ENCODE data around the gene GTF2I. TPM values are rescaled to one million over a fixed set of nuclear protein-coding genes. Genes with fewer than 3 reads are reported as not detected.
A peak's percentile ranks its signal among the peaks of the same experiment; 100 is the strongest.
"Not testable (repeated sequence)": the region's sequence is repeated elsewhere in the genome, so short reads cannot be mapped to it uniquely, and the experiment has no call there.

GTF2I gene
- total RNA-seq, 1 donor from 2014 or later: 106 TPM

DNA sequence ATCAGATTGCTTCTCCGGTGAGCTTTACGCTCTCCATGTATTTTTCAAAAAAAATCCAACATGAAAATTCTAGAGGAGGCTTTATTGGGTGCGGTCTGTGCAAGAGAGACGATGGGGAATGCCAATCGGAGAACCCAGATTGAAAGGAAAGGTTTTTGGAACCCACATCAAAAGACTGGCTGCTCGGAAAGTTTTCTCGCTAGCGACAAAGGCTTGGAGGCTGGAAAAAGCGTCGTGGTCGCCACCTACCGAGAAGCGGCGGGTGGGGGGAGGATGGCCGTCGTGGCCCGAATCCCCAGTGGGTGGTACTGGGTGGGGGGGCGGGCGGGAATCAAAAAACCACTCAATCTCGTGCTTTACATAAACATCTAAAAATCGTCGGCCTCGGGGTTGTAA is 1.1 kb upstream of the GTF2I start:
- DNase-seq (ENCODE audit: low spot score): peak; percentile 73

DNA sequence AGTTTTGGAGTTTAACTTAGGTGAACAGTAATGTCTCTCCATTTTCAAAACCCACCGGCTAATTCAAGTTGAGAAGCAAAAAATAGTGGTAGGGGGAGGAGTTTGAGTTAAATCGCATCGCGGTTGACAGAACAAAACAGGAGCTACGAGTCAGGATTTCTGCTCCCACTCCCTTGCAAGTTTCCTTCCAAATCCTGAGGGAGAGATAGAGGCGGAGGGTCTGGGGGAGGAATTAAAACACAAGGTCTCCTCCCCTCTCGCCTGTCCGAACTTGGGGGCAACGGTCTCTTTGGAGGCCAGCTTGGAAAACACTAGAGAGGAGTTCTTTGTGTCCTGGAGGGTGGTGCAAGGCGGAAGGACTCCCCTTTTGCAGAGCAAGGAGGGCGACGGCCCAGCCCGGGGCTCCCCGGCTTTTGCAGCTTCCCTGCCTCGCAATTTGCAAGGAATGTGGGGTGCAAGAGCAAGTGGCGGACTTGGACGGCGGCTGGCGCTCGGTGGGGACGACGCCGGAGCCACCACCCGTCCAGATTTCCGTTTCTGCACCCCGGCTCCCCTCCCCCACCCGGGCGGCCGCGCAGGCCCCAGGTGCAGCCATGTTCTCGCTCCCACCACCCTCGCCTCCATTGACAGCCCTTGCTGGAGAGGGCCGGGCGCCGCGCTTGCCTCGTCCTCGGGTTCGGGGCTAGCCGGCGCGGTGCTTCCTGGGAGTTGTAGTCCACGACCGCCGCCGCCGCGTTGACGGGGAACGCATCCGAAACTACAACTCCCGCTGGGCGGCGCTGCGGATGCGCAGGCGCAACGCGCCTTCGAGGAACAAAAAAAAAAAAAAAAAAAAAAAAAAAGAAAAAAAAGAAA is 454 bp upstream of the GTF2I start:
- peak; percentile 99 for DNase-seq (ENCODE audit: low spot score)

DNA sequence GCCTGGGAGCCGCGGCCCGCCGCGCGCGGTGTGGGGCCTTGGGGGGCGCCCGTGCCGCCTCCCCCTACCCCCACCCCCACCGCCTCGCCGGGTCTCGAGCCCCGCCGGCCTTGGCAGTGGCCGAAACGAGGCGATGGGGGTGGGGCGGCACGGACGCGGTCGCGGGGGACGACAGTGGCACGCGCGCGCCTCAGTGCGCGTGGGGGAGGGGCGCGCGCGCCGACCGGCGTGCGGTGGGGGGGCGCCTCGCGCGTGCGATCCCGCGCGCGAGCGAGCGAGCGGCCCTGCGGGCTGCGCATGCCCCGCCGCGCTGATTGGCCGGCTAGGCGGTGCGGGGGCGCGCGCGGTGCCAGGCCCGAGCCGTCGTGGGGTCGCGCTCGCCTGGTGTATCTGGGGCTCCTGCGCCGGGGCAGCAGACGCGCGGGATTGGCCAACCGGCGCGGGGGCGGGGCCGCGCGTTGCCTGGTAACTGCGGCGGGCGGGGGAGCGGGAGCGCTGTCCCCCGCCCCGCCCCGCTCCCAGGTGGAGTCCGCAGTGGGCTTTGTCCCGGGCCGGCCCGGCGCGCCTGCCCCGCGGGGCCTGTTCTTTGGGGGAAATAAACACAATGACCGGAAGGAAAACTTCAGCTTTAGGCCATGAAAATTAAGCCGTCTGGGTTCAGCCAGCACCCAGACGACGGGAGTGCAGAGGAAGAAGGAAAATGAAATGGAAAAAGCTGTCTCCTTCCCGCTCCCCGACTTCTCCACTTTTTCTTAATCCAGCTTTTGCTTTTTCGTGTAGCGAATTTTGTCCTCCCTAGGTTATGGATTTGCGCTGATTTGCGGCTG is 873 bp downstream of the GTF2I start:
- peak; percentile 94 for DNase-seq (ENCODE audit: low spot score)

DNA sequence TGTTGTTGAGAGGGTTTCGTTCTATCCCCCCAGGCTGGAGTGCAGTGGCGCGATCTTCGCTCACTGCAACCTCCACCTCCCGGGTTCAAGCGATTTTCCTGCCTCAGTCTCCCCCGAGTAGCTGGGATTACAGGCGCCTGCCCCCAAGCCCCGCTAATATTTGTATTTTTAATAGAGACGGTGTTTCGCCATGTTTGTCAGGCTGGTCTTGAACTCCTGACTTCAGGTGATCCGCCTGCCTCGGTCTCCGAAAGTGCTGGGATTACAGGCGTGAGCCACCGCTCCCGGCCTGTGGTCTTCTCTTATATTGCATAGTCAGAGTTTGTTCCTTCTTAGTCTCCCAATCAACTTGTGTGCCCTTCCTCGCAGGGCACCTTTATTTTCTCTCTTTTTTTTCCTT is 2.7 kb downstream of the GTF2I start:
- not testable (repeated sequence) for DNase-seq (ENCODE audit: low spot score)

DNA sequence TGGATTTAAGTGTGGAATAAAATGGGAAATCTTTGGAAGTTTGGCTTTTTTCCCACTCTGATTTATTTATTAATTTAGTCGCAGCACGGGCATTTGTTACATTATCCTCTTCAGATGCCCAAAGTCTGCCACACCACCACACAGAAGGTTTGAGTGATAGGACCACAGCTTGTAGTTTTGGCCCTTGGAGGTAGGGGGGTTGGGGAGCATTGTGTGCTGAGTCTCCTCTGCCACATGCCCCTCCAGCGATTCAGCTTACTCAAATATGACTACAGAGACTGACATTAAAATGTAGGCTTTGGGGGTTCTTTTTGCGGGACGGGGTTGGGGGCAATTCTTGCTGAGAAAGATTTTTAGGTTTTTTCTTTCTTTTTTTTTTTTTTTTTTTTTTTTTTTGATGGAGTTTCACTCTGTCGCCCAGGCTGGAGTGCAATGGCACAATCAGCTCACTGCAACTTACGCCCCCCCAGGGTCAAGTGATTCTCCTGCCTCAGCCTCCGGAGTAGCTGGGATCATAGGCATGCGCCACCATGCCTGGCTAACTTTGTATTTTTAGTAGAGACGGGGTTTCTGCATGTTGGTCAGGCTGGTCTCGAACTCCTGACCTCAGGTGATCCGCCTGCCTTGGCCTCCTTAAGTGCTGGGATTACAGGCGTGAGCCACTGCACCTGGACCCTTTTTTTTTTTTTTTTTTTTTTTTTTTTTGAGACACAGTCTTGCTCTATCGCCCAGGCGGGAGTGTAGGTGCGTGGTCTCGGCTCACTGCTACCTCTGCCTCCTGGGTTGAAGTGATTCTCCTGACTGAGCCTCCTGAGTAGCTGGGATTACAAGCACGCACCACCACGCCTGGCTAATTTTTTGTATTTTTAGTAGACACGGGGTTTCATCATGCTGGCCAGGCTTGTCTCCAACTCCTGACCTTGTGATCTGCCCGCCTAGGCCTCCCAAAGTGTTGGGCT is 4.6 kb downstream of the GTF2I start:
- DNase-seq (ENCODE audit: low spot score): not testable (repeated sequence)

DNA sequence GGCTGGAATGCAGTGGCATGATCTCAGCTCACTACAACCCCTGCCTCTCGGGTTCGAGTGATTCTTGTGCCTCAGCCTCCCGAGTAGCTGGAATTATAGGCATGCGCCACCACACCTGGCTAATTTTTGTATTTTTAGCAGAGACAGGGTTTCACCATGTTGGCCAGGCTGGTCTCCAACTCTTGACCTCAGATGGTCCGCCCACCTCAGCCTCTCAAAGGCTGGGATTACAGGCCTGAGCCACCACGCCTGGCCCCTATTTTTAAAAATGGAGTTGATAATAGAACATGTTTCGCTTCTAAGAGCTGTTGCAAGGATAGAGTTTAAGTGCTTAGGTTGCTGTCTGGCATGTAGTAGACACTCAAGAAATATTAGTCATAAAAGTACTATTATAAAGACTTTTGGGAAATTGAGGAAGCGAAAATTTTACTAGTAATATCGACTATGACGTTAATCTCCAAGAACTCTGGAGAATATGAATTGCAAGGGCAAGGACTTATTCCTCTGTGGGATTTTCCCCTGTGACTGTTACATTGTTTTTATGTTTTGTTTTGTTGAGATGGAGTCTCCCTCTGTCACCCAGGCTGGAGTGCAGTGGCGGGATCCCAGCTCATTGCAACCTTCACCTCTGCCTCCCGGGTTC is 7.9 kb downstream of the GTF2I start:
- DNase-seq (ENCODE audit: low spot score): no peak

DNA sequence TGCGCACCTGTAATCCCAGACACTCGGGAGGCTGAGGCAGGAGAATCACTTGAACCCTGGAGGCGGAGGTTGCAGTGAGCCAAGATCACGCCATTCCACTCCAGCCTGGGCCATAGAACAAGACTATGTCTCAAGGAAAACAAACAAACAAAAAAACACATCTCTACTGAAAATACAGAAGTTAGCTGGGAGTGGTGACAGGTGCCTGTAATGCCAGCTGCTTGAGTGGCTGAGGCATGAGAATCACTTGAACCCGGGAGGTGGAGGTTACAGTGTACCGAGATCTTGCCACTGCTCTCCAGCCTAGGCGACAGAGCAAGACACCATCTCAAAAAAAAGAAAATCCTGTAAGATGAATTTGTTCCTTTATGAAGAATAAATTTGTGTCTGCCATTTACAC is 9.5 kb downstream of the GTF2I start:
- DNase-seq (ENCODE audit: low spot score): not testable (repeated sequence)

DNA sequence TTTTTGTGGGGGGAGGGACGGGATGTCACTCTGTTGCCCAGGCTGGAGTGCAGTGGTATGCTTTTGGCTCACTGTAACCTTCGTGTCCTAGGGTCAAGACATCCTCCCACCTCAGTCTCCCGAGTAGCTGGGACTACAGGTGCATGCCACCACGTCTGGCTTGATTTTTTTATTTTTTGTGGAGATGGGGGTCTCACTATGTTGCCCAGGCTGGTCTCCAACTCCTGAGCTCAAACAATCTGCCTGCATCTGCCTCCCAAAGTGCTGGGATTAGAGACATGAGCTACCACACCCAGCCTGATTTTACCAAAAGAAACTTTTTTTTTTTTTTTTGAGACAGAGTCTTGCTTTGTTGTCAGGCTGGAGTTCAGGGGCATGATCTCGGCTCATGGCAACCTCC is 10.0 kb downstream of the GTF2I start:
- not testable (repeated sequence) for DNase-seq (ENCODE audit: low spot score)

DNA sequence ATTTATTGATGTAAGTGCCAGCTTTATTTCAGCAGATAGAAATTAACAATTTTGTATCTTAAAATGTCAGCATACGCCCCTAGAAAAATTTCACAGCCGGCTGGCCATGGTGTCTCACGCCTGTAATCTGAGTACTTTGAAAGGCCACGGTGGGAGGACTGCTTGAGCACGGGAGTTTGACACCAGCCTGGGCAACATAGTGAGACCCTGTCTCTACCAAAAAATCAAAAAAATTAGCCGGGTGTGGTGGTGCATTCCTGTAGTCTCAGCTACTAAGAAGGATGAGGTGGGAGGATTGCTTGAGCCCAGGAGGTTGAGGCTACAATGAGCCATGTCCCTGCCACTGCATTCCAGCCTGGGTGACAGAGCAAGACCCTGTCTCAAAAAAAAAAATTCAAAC is 14.1 kb downstream of the GTF2I start:
- no peak for DNase-seq (ENCODE audit: low spot score)

DNA sequence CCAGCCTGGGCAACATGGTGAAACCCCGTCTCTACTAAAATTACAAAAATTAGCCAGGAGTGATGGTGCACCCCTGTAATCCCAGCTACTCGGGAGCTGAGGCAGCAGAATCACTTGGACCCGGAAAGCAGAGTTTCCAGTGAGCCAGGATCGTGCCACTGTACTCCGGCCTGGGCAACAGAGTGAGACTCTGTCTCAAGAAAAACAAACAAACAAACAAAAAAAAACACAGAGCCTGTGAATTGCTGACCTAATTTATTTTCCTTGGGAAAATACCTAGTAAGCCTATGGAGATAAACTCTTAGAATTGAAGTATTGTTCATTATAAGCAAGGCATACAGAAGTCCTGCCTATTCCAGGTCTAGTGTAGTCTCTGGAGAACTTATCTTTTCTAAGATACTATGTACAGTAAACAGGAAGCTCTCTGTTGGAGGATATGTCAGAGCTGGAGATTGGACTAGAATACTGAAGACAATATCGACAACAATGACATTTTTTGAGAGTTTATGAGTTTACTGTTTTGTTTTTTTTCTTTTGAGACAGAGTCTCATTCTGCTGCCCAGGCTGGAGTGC is 14.9 kb downstream of the GTF2I start:
- DNase-seq (ENCODE audit: low spot score): no peak

DNA sequence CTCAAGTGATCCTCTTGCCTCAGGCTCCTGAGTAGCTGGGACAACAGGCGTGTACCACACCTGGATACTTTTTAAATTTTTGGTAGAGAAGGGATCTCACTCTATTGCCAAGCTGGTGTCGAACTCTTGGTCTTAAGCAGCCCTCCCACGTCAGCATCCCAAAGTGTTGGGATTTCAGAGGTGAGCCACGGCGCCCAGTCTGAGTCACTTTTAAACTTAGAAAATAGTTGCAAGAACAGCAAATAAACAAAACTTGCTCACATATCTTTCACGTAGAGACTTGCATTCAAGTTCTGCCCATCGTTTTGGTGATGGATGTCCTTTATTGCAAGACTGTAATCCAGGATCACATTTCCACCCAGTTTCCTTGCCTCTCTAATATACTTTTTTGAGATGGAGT is 16.6 kb downstream of the GTF2I start:
- no peak for DNase-seq (ENCODE audit: low spot score)

DNA sequence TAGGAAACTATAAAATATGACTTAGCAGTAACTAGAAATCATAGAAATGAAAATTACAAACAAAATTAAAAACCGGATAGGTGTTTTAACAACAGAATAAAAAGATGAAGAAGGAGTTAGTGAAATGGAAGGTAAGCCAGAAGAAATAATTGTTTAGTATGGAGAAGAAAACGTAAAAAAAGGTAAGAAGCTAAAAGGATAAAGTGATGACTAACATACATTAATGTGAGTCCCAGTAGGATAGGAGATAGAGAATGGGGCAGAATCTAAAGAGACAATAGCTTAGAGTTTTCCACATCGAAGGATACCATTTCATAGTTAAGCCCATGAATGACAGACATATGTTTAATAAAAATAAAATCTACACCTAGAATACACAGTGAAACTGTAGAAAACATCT is 25.3 kb downstream of the GTF2I start:
- no peak for DNase-seq (ENCODE audit: low spot score)

DNA sequence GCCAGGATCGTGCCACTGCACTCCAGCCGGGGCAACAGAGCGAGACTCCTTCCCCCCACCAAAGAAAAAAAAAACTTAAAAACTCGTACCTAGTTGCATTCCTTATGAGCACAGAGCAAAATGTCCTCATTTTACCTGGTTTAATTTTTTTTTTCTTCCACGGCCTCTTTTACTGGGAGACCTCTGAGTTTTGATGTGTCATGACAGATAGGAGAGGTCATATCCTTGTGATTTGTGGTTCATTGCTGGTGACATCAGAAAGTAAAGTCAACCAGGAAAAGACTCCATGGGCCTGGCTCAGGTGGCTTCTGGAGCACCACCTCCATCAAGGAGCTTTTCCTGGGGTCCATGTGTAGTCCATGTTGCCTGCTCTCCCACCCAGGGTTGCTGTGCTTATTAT is 26.3 kb downstream of the GTF2I start:
- DNase-seq (ENCODE audit: low spot score): no peak

DNA sequence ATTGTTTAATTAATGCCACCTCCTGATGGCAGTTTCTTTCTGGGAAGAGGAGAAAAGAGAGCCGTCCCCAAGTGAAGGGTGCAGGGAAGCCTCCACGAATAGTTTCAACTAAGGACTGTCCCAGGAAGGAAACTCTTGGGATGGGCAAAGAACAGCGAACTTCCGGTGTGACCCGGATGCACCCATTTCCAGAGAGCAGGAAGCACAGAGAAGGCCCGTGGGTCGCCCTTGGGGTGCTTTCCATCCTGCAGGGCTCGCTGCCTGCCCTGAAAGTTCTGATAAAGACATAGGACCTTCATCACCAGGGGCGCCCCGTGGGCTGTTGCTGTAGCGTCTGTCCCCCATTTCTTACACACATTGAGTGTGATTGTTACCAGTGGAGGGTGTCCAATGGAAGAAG is 27.0 kb downstream of the GTF2I start:
- DNase-seq (ENCODE audit: low spot score): no peak

DNA sequence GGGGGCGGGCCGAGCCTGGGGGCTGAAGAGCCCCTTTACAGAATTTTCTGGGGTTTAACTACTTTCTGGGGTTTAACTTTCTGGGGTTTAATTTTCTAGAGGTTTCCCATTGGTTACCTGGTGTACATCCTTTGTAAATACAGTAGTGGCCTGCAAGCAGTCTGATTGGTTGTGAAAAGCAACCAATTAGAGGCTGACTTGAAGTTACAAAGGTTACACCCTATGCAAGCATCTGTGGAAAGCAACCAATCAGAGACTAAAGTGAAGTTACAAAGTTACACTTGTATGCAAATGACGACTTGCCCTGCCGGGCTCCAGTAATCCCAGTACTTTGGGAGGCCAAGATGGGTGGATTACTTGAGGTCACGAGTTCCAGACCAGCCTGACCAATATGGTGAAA is 27.4 kb downstream of the GTF2I start:
- no peak for DNase-seq (ENCODE audit: low spot score)

DNA sequence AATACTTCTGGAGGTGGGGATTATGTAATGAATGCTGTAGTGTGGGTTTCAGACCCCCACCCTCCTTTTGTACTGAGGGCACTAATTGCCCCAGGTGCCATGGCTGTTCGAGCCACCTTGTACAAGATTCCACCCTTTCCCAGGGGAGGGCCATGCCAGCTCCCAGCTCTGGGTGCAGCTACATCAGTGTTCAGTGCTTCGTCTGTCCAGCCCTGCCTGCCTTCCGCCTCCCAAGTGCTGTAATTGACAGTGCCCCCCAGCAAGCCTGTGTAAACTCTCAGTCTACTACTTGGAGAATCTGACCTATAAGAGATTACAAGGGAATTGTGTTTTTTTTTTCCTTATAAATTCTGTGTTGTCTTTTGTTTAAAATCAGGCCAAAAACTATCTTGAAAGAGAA is 33.0 kb downstream of the GTF2I start:
- no peak for DNase-seq (ENCODE audit: low spot score)

DNA sequence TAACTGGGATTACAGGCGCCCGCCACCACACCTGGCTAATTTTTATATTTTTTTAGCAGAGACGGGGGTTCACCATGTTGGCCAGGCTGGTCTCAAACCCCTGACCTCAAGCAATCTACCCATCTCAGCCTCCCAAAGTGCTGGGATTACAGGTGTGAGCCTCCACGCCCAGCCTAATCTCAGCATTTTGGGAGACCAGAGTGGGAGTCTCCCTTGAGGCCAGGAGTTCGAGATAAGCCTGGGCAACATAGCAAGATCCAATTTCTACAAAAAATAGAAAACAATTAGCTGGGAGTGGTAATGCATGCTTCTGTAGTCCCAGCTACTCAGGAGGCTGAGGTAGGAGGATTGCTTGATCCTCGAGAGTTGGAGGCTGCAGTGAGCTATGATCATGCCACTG is 46.9 kb downstream of the GTF2I start:
- DNase-seq (ENCODE audit: low spot score): not testable (repeated sequence)

DNA sequence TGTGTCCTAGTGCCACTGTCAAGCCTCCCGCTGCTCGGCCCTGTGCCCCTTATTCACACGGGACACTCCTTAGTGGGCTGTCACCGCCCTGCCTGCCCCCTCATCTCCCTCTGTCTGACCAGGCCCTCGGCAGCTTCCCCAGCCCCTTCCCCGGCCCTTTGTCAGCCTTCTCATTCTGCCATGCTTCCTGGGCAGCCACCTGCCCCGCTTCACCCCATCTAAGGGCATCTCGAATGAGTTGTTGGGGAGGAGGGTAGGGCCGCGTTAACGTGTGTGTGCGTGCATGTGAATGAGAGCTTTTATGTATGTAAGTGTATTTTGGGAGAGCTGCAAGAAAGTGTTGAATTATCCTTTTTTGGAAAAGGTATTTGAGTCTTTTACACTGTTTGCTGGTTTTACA is 49.7 kb downstream of the GTF2I start:
- no peak for DNase-seq (ENCODE audit: low spot score)

DNA sequence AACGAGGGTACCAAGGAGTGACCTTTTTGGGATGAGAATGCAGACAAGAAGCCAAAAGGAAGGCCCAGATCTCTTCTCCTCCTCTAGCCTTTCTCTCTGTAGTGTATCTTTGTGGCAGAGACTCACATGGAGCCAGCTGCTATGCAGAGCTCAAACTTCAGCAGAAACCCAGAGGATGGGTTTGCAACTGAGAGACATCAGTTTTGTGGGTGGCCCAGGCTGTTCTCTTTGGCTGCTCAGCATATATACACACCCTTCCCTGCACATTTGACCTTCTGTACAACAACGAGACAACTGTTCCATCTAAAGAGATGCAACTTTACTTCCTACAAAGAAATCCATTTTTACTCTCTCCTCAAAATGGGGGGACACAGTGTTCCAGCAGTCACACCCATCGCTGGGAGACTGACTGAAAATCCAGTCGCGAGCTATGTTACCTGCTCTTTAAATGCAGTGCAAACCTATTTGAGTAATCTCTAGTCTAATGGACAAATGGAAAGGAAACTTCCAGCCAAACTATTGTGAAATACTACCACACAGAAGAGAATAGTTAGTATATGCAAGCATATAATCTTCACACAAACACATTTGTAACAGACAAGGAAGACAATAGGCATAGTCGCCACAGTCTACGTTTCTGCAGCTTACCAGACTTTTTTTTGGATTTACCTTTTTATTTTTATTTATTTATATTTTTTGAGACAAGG is 51.2 kb downstream of the GTF2I start:
- DNase-seq (ENCODE audit: low spot score): no peak
